Measurements from ENCODE around the gene TRA2B.

Gene TRA2B

DNA sequence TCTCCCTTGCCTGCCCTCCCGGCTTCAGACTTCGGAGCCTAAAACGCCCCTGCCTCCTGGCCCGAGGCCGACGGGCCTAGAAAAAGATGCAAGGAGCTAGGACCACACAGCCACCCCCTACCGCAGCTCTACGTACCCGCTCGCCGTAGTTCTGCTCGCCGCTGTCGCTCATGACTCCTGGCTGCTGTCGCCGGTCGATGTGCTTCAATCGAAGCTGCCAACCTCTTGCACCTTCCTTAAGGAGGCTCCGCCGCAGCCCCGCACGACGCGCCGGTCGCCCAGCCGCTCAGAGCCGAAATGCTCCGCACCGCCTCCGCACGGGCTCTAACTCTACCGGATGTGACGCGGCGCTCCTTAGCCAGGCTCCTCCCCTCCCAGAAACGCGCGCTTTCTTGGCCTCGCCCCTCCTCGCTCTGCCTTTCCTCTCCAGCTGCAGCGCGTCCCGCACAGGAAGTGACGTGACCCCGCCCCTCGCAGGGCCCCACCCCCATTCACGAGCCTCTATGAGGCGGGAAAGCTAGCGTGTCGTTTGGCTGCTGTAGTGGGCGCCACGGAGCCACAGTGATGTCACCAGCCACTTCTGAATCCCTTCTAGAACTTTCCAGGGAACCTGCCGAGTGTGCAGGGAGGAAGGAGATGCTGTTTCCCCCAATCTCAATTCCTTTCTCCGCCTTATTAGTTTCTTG lies at the start of gene TRA2B:
Gene TRA2B (minus strand): TSS at position 326 of the 686 bp plus-strand sequence. CDS start 154 bp downstream, at position 172.
- DNase-seq (ENCODE audit: low read depth) = peak; percentile 98

DNA sequence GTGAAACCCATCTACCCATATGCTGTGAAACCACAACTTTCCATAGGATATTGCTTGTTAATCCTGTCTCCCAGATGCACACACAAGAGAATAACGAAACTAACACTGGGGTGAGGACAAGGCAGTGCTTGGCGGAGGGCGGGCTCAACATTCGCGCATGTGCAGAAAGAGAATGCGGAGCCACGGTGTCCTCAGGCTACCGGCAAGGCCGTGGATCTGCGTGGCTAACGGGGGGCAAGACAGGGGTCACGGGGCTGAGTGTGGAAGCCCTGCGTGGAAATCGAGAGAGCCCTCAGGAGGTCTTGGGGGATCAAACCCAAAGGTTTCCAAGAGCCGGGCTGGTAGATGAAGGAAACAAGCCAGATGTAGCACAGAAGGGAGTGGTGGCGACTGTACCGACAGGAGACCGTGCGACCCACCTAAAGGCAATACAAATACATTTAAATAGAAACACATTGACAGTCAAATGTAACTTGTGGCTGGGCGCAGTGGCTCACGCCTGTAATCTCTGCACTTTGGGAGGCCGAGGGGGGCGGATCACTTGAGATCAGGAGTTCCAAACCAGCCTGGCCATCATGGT lies 48.5 kb upstream of the TRA2B start:
- DNase-seq (ENCODE audit: low read depth) = no peak

DNA sequence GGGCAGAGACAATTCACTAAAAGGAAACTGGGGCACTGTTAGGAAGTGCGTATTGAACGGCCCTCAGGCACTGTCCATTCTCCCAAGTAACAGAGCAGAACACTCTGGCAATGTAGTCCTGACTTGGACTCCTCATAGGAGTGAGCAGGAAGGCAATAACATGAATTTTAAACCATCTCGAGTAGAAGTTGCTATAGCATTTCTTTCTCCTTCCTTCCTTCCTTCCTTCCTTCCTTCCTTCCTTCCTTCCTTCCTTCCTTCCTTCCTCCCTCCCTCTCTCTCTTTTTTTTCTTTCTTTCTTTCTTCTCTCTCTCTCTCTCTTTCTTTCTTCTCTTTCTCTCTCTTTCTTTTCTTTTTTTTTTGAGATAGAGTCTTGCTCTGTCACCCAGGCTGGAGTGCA lies 46.4 kb upstream of the TRA2B start:
- DNase-seq (ENCODE audit: low read depth) = no peak

DNA sequence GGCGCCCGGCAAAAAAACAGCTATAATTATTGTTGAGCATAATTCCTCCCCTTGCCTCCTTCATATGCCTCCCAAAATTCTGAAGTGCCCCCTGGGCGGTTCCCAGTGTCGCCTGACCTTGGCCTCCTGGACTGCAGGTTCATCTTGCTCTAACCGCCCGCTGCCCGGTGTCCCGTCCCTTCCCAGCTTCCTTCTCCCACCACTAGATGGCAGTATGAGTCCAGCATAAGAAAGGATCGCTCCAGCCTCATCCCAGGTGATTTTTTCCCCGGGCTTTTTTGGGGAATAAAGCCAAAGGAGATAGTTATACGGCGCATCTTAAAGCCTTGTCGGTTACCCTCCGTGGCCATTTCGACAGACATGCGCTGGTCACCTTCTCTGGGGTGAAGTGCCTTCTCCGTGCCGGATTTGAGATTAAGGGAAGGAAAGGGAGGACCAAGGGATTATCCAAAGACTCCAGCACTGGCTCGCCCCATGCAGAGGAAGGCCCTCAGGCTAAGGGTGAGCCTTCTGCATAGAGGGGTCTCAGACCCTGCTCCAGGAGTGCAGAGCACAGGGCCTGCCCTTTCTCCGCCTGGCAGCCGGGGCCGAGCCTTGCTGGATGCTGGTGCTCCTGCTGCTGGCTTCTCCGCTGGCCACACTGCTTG lies 45.8 kb upstream of the TRA2B start:
- peak; percentile 22 for DNase-seq (ENCODE audit: low read depth)

DNA sequence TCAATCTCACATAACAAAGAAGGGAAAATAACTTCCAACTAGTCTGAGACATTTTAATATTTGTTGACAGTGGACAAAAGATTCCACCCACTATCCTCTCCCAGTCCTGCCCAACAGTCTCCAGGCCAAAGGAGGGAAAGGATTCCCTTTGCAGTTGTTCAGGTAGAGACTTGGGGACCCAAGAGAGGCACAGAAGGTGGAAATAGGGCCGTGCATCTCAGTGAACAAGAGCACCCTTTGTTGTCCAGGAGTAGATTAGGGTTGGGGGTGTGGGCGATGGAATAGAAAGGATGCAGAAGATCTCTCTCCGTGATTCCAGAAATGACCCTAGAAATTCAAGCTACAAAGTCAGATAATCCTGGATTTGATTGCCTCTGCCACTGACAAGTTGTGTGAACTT lies 44.8 kb upstream of the TRA2B start:
- no peak for DNase-seq (ENCODE audit: low read depth)

DNA sequence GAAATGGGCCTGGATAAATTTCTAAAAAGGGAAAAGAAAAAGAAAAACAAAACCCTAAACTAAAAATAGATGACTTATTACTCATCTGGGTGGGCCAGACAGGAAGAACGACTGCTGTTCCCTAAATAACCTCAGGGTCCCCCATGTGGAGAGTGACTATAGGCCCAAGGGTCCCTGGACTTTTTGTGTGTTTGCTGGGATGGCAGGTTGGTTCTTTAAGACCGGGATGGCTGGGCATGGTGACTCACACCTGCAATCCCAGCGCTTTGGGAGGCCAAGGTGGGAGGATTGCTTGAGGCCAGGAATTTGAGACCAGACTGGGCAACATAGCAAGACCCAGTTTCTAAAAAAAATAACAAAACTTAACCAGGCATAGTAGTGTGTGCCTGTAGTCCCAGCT lies 43.8 kb upstream of the TRA2B start:
- no peak for DNase-seq (ENCODE audit: low read depth)

DNA sequence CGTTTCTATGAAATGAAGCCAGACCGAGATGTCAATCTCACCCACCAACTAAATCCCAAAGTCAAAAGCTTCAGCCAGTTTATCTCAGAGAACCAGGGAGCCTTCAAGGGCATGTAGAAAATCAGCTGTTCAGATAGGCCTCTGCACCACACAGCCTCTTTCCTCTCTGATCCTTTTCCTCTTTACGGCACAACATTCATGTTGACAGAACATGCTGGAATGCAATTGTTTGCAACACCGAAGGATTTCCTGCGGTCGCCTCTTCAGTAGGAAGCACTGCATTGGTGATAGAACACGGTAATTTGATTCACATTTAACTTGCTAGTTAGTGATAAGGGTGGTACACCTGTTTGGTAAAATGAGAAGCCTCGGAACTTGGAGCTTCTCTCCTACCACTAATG lies 41.9 kb upstream of the TRA2B start:
- no peak for DNase-seq (ENCODE audit: low read depth)

DNA sequence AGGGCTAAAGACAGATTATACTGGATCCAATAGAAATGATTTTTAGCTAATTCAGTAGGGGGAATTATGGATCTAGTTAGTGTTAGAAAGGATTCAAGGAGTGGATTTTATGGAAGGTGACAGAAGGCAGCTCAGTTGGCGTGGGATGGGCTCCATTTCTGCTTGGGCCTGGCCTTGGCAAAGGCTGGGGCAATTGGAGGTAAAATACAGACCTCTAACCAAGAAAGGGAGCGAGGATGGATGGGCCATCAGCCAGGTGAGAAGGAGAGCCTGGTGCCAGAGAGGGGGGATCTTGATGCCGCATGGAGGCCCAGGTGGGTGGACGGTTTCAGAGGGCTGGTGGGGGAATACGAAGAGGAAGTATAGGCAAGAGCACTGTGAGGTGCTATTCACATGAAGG lies 40.7 kb upstream of the TRA2B start:
- DNase-seq (ENCODE audit: low read depth) = no peak

DNA sequence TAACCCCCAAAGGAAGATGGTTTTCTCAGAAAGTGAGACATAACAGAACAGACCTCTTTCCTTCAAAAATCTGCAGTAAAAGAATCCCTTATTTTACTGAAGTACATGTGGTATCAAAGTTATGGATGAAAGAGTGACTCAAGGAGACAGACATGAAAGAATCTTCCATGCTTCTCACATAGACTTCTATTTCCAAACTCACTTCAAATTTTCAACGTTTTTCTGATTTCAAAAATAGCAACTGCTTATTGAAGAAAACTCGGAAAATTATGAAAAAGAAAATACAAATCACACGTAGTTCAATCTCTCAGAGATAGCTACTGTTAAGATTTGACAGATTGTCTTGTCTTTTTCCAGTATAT lies 39.8 kb upstream of the TRA2B start:
- no peak for DNase-seq (ENCODE audit: low read depth)

DNA sequence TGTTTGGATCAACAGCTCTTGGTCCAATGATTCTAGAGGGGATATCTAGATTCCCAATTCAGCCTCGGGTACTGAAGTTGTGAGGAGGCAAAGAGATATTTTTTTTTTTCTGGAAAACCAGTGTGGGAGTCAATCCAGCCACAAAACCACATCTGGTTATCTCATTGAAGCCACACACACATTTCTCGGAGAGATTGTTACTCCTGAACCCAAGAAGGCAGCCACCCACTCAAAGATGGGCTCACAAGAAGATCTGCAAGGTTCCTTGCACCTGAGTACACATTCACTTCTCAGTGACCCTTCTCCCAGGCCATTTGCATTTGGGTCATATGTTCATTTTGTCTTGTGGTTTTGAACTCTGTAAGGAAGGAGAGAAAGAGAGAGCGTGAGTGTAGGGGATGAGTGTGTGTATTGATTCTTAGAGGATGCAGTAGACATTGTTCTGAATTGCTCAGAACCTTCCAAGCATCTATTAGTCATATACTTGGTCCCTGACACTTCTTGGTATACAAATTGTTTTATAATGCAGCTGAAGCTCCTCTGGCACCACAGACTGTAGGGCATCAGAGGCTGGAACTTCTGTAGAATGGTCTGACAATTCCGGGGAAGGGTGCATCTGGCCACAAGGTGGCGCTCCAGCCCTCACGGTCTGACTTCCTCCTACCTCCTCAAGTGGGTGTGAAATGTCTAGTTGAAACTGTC lies 39.3 kb upstream of the TRA2B start:
- peak; percentile 78 for DNase-seq (ENCODE audit: low read depth)

DNA sequence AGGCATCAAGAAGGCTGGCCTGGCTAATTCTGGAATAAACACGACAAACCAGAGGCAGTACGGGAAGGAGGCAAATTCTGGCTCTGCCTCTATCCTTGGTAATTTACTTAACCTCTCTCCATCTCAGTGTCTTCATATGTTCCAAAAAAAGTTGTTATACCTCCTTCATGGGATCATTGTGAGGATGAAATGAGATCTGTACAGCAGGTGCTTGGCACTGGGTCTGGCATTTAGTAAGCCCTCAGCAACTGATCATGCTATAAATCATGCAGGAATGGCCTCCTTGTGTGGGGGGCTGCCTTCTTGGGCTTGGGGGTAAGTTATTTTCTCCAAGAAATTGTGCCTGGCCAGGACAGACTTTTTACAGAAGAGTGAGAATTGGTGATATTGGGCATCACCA lies 38.3 kb upstream of the TRA2B start:
- no peak for DNase-seq (ENCODE audit: low read depth)

DNA sequence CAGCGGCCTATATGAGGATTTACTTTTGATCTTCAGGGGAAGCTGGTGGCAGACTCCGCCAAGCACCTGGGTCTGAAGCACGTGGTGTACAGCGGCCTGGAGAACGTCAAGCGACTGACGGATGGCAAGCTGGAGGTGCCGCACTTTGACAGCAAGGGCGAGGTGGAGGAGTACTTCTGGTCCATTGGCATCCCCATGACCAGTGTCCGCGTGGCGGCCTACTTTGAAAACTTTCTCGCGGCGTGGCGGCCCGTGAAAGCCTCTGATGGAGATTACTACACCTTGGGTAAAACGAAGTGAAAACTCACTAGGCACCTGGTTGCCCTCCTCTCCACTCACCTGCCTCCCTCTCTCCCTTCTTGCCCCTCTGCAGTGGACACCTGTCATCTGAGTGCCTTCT lies 33.8 kb upstream of the TRA2B start:
- DNase-seq (ENCODE audit: low read depth) = no peak

DNA sequence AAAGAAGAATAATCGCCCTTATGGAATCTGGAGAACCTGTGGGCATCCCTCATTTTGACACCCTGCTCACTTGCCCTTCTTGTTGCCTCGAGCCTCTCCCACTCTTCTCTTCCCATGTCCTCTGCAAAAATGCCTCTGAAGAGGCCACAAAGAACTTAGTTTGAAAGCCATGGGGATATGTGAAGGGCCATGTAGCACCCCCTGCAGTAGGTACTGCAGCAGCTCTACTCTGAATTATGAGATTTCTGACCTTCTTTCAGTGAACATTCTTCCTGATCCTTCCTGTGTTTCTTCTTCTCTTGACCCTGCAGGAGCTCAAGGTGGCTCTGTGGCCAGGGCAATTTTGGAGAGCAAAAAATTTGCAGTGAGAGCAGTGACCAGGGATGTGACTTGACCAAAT lies 30.4 kb upstream of the TRA2B start:
- no peak for DNase-seq (ENCODE audit: low read depth)

DNA sequence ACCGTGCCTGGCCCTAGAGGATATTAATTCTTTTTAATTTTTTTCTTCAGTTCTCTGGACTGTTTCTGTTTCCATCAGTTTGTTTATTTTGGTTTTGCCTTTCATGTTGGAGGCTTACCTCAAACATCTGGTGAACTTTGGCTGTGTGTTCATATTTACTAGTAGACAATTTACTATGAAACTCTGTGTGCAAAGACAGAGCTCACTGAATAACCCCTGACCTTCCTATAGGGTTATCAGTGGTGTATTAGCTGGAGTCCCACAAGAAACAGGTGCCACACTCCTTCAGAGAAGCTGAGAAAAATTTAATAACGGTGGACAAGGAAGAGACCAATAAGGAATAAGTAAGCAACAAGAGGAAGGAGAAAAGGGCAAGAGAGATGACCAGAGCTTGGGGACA lies 28.8 kb upstream of the TRA2B start:
- DNase-seq (ENCODE audit: low read depth) = no peak

DNA sequence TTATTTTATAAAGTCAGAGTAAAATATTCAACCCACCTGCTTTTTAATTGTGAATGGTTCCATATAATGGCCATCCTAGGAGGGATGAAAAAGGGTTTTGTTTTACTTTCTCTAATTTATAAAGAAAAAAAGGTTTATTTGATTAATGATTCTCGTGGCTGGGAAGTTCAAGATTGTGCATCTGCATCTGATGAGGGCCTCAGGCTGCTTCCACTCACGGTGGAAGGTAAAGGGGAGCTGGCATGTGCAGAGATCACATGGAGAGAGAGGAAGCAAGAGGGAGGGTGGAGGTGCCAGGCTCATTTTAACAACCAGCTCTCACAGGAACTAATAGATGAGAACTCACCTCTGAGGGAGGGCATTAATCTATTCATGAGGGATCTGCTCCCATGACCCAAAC lies 27.7 kb upstream of the TRA2B start:
- DNase-seq (ENCODE audit: low read depth) = no peak

DNA sequence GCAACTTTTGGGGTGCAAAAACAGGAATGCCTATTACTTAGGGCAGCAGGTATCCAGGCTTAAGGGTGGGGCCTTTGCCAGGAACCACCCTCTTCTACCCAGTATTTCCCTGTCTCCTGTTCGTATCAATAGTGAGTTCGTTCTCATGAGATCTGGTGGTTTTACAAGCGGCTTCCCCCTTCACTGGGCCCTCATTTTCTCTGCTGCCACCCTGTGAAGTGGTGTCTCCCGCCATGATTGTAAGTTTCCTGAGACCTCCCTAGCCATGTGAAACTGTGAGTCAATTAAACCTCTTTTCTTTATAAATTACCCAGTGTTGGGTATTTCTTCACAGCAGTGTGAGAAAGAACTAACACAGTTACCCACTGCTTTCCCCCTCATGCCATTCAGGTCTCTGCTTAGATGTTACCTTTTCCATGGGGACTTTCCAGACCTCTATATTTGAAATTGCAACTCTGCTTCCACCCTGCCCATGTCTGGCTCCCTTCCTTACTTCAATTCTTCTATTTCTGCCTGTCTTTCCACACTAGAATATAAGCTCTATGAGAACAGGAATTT lies 23.9 kb upstream of the TRA2B start:
- no peak for DNase-seq (ENCODE audit: low read depth)

DNA sequence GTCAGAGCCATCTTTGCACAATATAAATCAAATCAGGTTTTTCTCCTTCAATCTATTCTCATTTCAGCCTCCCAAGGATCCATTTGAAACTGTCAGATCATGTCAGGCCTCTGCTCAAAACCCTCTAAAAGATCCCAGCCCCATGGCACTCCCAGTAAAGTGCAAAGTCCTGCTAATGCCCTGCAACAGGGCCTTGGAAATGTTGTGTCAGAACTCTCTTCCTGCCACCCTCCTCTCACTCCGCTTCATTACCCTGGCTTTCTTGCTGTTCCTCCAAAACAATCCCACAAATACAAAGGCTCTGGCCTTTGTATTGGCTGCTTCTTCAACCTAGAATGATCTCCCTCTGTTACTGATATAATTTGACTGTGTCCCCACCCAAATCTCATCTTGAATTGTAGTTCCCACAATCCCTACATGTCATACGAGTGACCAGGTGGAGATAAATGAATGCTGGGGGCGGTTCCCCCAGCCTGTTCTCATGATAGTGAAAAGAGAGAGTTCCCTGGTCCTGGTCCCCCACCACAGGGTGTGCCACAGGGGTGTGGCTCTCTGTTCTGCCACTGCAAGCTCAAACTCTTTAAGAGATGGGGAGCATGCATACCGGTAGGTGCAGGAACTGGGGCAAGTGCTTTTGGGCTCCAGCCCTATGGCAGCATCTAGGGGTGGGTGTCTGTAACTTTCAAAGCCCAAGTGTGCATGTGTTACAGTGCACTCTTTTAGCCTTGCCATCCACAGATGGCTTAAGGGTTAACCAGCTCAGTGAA lies 22.9 kb upstream of the TRA2B start:
- DNase-seq (ENCODE audit: low read depth) = no peak

DNA sequence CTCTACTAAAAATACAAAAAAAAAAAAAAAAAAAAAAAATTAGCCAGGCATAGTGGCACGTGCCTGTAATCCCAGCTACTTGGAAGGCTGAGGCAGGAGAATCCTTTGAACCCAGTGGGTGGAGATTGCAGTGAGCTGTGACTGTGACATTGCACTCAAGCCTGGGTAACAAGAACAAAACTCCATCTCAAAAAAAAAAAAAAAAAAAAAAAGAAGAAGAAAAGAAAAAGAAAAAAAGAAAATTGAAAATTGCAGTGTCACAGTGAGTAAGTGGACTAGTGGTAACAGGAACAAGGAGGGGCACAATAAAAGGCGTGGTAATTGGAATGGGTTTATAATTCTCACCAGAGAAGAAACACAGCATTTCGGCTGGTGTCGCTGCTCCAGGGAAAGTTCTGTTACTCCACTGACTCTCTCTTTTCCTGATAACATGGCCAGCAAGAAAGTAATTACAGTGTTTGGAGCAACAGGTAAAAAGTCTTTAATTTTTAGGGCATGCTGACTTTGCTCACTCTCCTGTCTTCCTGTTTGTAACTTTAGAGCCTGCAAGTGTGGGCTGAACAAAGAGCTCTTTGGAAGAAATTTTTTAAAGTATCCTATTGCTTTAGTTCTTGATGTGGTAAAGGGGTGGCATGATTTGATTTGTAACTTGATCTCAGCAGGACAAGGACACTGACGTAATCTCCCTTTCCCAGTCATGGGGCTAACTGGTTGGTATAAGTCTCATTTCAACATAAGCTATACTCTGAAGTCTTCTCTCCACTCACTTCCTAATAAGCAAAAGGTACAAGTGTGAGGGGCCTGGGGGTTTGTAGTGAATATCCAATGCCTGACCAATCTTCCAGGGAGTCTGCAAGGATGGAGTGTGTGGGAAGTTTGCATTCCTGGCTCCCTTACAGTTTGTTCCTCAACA lies 22.1 kb upstream of the TRA2B start:
- no peak for DNase-seq (ENCODE audit: low read depth)

DNA sequence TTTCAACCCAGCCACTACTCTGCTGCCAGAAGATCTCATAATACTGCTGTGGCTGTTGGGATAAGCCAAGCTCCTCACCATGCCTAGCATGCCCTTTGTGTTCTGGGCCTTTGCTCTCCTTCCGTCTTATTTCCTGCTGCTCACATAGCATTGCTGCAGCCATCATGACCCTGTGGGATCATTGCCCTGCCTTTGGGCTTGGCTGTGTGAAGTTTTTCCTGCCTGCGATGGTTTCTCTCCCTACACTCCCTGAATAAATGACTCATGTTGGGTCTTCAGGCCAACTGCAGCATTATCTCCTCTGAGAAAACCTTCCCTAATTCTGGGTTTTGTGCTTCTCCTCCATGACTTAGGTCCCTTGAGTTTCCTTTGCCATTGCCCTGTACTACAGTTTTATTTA lies 20.8 kb upstream of the TRA2B start:
- DNase-seq (ENCODE audit: low read depth) = no peak

DNA sequence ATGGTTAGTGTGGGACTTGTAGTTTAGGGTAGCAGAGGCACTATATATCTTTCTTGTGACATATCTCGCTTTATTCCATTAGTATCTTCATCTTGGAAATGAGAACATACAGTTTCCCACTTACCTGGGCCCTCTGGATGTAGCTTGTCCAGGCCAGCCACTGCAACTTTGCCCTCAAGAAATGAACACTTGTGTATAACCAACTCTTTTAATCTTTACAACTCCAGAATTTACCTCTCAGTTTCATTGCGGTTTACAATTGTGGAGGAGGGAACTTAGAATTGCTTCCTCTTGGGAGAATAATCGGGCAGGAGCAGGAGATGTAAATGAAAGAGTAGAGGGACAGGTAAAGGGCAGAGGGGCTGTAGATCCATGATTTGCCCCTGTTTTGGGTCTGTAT lies 18.4 kb upstream of the TRA2B start:
- DNase-seq (ENCODE audit: low read depth) = no peak

DNA sequence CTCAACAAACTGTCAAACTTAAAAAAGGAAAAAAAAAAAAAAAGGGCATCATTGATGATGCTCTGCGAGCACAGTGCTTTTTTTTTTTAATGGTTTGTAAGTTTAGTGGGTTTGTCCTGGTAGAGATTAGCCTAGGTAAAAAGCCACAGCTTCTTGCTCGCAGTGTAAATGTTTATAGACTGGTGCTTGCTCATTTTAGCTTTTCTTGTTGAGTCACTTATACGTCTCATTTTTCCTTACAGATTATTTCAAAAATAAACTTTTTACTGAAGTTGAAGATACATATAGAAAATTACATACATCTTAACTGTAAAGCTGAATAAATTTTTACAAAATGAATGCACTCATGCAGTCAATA lies 16.5 kb upstream of the TRA2B start:
- no peak for DNase-seq (ENCODE audit: low read depth)
